ENCODE measurements around the gene IL4I1. TPM values are rescaled to one million over a fixed set of nuclear protein-coding genes. Genes with fewer than 3 reads are reported as not detected.

Gene IL4I1
- total and polyA plus RNA-seq, 2 of the 4 experiments (the other 2 are of a cell fraction), result 0.31 to 0.36 TPM

DNA sequence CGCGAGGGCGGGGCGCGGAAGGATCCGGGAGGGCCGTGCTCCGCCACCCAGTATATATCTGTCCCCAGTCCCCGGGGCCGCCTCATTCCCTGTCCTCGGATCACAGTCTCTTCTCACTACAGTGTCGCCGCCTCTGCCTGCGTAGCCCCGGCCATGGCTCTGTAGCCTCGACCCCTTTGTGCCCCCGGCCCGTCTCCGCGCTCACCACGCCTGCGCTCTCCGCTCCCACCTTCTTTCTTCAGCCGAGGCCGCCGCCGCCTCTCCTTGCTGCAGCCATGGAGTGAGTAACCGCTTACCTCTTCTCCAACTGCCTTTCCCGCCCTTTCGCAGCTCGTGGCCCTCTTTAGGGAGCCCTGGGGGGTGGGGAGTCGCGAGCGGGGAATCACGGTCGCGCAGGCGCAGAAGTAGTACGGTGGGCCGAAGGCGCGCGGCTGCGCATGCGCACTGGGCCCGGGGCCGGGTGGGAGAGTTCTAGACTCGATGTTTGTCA, 32.5 kb upstream of the IL4I1 start, which contains the start of the genes ATF5 and NUP62:
Gene ATF5, plus strand, starts transcription at position 85 of the 490 bp plus-strand sequence. CDS start 1,646 bp downstream, outside the sequence.
Gene NUP62, minus strand, starts transcription at position 384 of the 490 bp plus-strand sequence. CDS start 19,697 bp downstream, outside the sequence.
- Histone ChIP-seq H3K79me1 (ENCODE audit: low read depth in 1 of 2, low read length in 2 of 2) (peaks cover 16 to 44% of the 10 kb centered on the region in 2 experiments), H3K18ac (ENCODE audit: low read depth, low read length) (peak within 1 kb of the TSS; percentile 79), H3K4ac (ENCODE audit: low read depth, low read length) (peak within 1 kb of the TSS; percentile 97), H3K4me1 (ENCODE audit: control insufficient read depth, insufficient read depth, low read length) (peaks cover 4% of the 10 kb centered on the region), H3K9me1 (ENCODE audit: insufficient read depth, low read length) (peaks cover 14% of the 10 kb centered on the region), H3K14ac (replicated peaks; ENCODE audit: low read depth, low read length) (peak within 1 kb of the TSS; percentile 96), H3K36me3 (ENCODE audit: control insufficient read depth, insufficient read depth, low read length) (peaks cover 17% of the 10 kb centered on the region), H3K9me3 (ENCODE audit: control insufficient read depth, insufficient read depth, low read length) (no peaks in the 10 kb centered on the region), H4K20me1 (ENCODE audit: insufficient read depth, low read length) (peaks cover 10% of the 10 kb centered on the region; the same call in 1 of the 2 replicates), H4K5ac (ENCODE audit: low read depth, low read length) (peak within 1 kb of the TSS; percentile 73), H3K56ac (ENCODE audit: extremely low read depth, insufficient read depth, low read length) (peak within 1 kb of the TSS; percentile 91), H3K27ac (ENCODE audit: insufficient read depth, low read length) (peak within 1 kb of the TSS; percentile 75), H3K4me3 (ENCODE audit: insufficient read depth, low read depth, low read length) (peak within 1 kb of the TSS; percentile 80), H2BK5ac (ENCODE audit: low read depth, low read length, poor library complexity, severe bottlenecking) (peak within 1 kb of the TSS; percentile 92), H3K27me3 (ENCODE audit: control insufficient read depth, insufficient read depth, low read length) (no peaks in the 10 kb centered on the region), H4K8ac (ENCODE audit: low read depth in 2 of 2, low read length in 2 of 2) (peak within 1 kb of the TSS; percentile 82 to 98), H3K4me2 (ENCODE audit: low read depth, low read length) (peak within 1 kb of the TSS; percentile 96), H2BK120ac (ENCODE audit: low read depth, low read length) (peak within 1 kb of the TSS; percentile 91), H4K91ac (ENCODE audit: insufficient read depth, low read depth, low read length) (peak within 1 kb of the TSS; percentile 93), H3K9ac (ENCODE audit: low read depth, low read length) (peak within 1 kb of the TSS; percentile 83), H2AK5ac (ENCODE audit: low read depth, low read length) (peak within 1 kb of the TSS; percentile 96), H2BK15ac (ENCODE audit: low read depth, low read length) (peak within 1 kb of the TSS; percentile 77; the same call in 1 of the 3 replicates), H3K23ac (ENCODE audit: low read depth, low read length) (peak within 1 kb of the TSS; percentile 93), H2AFZ (replicated peaks; ENCODE audit: low read length, poor library complexity) (peak within 1 kb of the TSS; percentile 98), H2BK20ac (ENCODE audit: low read depth, low read length) (peak within 1 kb of the TSS; percentile 72; the same call in 1 of the 2 replicates), H2AK9ac (replicated peaks; ENCODE audit: low read depth, low read length, poor library complexity) (peak within 1 kb of the TSS; percentile 100)
- POLR2A ChIA-PET (ENCODE audit: unreplicated experiment), result interaction anchor here (1.0 kb wide), 1 partner anchor 60 kb away, joined by 7 read pairs; no protein-coding TSS in a partner anchor
- 0% methylated on average over 14 of the region's 48 CpGs; no CpG with 5 or more reads in 1 of the 2 experiments for WGBS, 2 experiments (ENCODE audit: extremely low coverage in 2 of 2, insufficient read length in 1 of 2)
- intact Hi-C loops (cut with micrococcal nuclease) (no loop called here), in situ Hi-C loops (cut with MboI; ENCODE audit: low sequenced_read_pairs) (no loop called here), dilution Hi-C loops (cut with HindIII; ENCODE audit: low sequenced_read_pairs, unreplicated experiment) (no loop called here)
- TF ChIP-seq MXI1 (IDR thresholded peaks at IDR 0.05; ENCODE audit: borderline replicate concordance, low read depth, low read length) (no peak), NFE2L2 (IDR thresholded peaks at IDR 0.05; ENCODE audit: low read depth, low read length) (no peak), RAD21 (IDR thresholded peaks at IDR 0.05; ENCODE audit: low read length) (no peak), POLR2A (IDR thresholded peaks at IDR 0.05; ENCODE audit: low read depth, low read length) (peak; percentile 77), CHD1 (IDR thresholded peaks at IDR 0.05; ENCODE audit: low read depth, low read length) (no peak), MAZ (IDR thresholded peaks at IDR 0.05; ENCODE audit: borderline replicate concordance, low read depth, low read length) (peak; percentile 60; the same call in 1 of the 2 replicates), MAFK (IDR thresholded peaks at IDR 0.05; ENCODE audit: low read depth, low read length) (no peak), USF2 (IDR thresholded peaks at IDR 0.05; ENCODE audit: low read depth, low read length) (no peak), RFX5 (IDR thresholded peaks at IDR 0.05; ENCODE audit: low read depth, low read length) (no peak), RCOR1 (IDR thresholded peaks at IDR 0.05; ENCODE audit: insufficient replicate concordance, low read length) (no peak), SMC3 (IDR thresholded peaks at IDR 0.05; ENCODE audit: low read depth, low read length) (no peak), FOS (IDR thresholded peaks at IDR 0.05; ENCODE audit: low read depth, low read length) (no peak), BHLHE40 (IDR thresholded peaks at IDR 0.05; ENCODE audit: low read depth, low read length) (no peak)
- TF ChIP-seq, protein P1, sequence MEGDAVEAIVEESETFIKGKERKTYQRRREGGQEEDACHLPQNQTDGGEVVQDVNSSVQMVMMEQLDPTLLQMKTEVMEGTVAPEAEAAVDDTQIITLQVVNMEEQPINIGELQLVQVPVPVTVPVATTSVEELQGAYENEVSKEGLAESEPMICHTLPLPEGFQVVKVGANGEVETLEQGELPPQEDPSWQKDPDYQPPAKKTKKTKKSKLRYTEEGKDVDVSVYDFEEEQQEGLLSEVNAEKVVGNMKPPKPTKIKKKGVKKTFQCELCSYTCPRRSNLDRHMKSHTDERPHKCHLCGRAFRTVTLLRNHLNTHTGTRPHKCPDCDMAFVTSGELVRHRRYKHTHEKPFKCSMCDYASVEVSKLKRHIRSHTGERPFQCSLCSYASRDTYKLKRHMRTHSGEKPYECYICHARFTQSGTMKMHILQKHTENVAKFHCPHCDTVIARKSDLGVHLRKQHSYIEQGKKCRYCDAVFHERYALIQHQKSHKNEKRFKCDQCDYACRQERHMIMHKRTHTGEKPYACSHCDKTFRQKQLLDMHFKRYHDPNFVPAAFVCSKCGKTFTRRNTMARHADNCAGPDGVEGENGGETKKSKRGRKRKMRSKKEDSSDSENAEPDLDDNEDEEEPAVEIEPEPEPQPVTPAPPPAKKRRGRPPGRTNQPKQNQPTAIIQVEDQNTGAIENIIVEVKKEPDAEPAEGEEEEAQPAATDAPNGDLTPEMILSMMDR (conservative IDR thresholded peaks at IDR 0.05; ENCODE audit: low read depth, low read length), result no peak
- BruUV-seq (replicated peaks), result TSS peak; percentile 81
- DNase-seq, result peak; percentile 75
- peak; percentile 59 for ATAC-seq (ENCODE audit: low read depth)
- CTCF ChIA-PET, result no interaction called here
